Measurements from ENCODE around the gene CSTPP1.

DNA sequence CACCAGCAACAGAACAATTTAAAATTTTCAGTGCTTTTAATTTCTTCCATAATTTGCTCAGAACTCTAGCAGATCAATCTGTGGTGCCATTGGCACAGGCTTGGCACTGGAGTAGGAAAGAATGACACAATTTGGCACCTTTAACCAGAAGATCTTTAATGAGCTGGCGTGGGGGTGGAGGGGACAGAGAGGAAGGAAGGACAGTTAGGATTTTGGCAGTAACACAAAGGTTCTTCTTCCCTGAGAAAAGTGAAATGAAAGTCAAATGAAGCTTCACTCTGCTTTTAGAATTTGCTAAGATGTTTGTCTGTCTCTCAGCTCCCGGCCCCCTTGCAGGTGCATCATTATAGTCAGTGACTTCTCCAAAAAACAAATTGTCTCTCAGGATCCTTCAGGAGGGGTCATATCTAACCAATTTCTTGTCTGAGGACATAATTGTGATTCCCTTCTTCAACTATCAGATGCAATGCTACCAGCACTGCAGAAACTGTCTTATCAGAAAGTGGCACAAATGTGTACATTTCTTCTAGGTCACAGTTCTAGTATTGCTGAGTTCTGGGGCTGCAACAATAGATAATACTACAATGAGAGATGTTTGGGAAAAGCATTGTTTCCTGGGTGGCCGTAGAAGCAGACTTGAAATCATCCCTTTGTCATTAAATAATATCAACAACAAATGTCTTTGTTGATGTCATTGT lies 66.8 kb downstream of the CSTPP1 start:
- TF ChIP-seq EZH2 (IDR thresholded peaks at IDR 0.05; ENCODE audit: low read length, missing control alignments), result no peak
- TF ChIP-seq, protein P1, sequence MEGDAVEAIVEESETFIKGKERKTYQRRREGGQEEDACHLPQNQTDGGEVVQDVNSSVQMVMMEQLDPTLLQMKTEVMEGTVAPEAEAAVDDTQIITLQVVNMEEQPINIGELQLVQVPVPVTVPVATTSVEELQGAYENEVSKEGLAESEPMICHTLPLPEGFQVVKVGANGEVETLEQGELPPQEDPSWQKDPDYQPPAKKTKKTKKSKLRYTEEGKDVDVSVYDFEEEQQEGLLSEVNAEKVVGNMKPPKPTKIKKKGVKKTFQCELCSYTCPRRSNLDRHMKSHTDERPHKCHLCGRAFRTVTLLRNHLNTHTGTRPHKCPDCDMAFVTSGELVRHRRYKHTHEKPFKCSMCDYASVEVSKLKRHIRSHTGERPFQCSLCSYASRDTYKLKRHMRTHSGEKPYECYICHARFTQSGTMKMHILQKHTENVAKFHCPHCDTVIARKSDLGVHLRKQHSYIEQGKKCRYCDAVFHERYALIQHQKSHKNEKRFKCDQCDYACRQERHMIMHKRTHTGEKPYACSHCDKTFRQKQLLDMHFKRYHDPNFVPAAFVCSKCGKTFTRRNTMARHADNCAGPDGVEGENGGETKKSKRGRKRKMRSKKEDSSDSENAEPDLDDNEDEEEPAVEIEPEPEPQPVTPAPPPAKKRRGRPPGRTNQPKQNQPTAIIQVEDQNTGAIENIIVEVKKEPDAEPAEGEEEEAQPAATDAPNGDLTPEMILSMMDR (conservative IDR thresholded peaks at IDR 0.05 in 1 of 2, IDR thresholded peaks at IDR 0.05 in 1 of 2; ENCODE audit: low read depth in 1 of 2, low read length in 2 of 2), result no peak
